ENCODE results near the gene PAPLN. TPM values are rescaled to one million over a fixed set of nuclear protein-coding genes. Genes with fewer than 3 reads are reported as not detected.

Gene PAPLN
- total RNA-seq, 1 donor from 2014 or later = 2.7 TPM

DNA sequence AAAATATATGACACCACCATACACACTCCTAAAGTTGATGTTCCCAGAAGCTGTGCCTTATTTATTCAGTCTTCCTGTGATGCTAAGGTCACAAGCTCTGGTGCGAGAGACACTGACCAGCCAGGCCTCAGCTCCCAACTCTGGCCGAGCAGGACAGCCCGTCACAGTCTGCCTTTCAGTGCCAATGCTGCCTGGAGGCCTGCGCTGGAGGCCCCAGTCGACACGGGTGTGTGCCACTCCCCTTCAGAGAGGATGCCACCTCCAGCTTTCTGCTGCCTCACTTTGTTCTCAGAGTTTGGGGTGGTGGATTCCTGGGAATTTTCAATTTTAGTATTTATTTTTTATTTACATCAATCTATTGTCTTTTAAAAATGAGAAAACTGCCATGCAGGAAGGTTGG lies 7.3 kb upstream of the PAPLN start:
- no peaks in the 10 kb centered on the region for H3K36me3 Mint-ChIP-seq (ENCODE audit: insufficient read depth)
- no peaks in the 10 kb centered on the region for H3K9me3 Mint-ChIP-seq (ENCODE audit: low read depth)
- peaks cover 7% of the 10 kb centered on the region for H3K4me1 Mint-ChIP-seq (ENCODE audit: low read depth)
- no peak overlapping the region for H3K27ac Mint-ChIP-seq
- no peak for DNase-seq (ENCODE audit: low spot score, unreplicated experiment)
- no peak overlapping the region for H3K4me3 Mint-ChIP-seq (ENCODE audit: low read depth)
- TF ChIP-seq, protein P1, sequence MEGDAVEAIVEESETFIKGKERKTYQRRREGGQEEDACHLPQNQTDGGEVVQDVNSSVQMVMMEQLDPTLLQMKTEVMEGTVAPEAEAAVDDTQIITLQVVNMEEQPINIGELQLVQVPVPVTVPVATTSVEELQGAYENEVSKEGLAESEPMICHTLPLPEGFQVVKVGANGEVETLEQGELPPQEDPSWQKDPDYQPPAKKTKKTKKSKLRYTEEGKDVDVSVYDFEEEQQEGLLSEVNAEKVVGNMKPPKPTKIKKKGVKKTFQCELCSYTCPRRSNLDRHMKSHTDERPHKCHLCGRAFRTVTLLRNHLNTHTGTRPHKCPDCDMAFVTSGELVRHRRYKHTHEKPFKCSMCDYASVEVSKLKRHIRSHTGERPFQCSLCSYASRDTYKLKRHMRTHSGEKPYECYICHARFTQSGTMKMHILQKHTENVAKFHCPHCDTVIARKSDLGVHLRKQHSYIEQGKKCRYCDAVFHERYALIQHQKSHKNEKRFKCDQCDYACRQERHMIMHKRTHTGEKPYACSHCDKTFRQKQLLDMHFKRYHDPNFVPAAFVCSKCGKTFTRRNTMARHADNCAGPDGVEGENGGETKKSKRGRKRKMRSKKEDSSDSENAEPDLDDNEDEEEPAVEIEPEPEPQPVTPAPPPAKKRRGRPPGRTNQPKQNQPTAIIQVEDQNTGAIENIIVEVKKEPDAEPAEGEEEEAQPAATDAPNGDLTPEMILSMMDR (IDR thresholded peaks at IDR 0.05; ENCODE audit: unreplicated experiment) = no peak
- H3K27me3 Mint-ChIP-seq = peaks cover 29% of the 10 kb centered on the region

DNA sequence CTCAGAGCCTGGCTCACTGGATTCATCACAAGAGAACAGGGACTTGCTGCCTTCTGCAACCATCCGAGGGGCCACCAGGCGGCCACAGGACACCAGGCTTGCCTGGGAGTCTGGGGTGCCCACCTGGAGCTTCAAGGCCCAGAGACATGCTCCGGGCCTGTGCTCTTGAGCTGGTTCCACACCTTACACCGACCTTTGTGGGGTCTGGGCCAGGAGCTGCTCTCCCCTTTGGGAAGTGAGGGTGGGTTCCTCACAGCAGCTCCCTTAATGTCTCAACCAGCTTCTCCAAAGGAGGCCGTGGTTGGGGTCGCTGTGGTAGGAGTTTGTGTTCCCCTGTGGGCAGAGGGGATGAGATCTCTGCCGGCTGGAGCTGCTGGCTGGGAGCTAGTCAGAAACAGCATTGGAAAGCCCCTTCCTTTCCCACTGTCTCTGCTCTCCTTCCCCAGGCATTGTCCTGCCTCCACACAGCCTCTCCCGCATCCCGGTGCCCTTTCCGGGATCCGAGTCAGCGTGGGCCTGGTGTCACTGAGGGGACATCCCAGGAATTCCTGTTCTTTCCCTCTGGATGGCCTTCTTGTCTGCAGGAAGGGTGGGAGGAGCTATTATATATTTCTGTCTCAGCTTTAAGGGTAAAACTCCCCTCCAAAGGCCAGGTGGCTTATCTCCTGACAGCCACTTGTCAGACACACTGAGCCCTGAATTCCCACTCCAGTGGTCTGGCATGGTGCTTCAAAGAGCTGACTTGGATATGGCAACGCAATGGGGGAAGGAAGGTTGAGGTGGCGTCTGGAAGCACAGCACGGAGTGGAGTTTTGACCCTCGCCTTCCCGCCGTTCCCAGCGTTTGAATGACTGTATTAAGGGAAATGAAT lies 5.1 kb upstream of the PAPLN start:
- TF ChIP-seq, protein P1 (IDR thresholded peaks at IDR 0.05; ENCODE audit: unreplicated experiment) = peak; percentile 65
- H3K27me3 Mint-ChIP-seq = peaks cover 51% of the 10 kb centered on the region
- H3K27ac Mint-ChIP-seq = no peak overlapping the region

DNA sequence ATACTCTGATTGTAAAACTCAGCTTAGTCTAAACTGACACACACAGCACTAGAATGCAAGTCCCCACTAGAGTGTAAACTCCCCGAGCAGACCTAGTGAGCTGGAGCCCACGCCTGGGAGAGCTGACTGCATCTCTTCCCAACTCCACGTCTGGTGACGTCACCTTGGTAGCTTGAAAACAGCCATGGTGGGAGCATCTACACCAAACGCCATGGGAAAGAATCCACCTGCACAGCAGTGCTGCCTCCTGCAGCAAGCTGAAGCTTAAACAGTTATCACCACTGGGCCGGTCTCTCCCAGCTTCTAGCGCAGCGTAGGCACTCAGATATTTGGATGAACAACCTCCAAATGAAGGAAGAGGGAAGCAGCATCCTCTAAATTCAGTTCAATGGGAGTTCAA lies 4.3 kb upstream of the PAPLN start:
- peaks cover 51% of the 10 kb centered on the region for H3K27me3 Mint-ChIP-seq
- H3K4me1 Mint-ChIP-seq (ENCODE audit: low read depth) = peaks cover 20% of the 10 kb centered on the region
- no peaks in the 10 kb centered on the region for H3K9me3 Mint-ChIP-seq (ENCODE audit: low read depth)
- no peak overlapping the region for H3K27ac Mint-ChIP-seq
- TF ChIP-seq, protein P1 (IDR thresholded peaks at IDR 0.05; ENCODE audit: unreplicated experiment) = no peak
- no peak overlapping the region for H3K4me3 Mint-ChIP-seq (ENCODE audit: low read depth)
- DNase-seq (ENCODE audit: low spot score, unreplicated experiment) = no peak
- H3K36me3 Mint-ChIP-seq (ENCODE audit: insufficient read depth) = peaks cover 2% of the 10 kb centered on the region

More for the DNA sequence above, 5.1 kb upstream of the PAPLN start:
- H3K4me1 Mint-ChIP-seq (ENCODE audit: low read depth) = peaks cover 20% of the 10 kb centered on the region
- no peaks in the 10 kb centered on the region for H3K9me3 Mint-ChIP-seq (ENCODE audit: low read depth)
- peaks cover 2% of the 10 kb centered on the region for H3K36me3 Mint-ChIP-seq (ENCODE audit: insufficient read depth)
- no peak for DNase-seq (ENCODE audit: low spot score, unreplicated experiment)
- no peak overlapping the region for H3K4me3 Mint-ChIP-seq (ENCODE audit: low read depth)

DNA sequence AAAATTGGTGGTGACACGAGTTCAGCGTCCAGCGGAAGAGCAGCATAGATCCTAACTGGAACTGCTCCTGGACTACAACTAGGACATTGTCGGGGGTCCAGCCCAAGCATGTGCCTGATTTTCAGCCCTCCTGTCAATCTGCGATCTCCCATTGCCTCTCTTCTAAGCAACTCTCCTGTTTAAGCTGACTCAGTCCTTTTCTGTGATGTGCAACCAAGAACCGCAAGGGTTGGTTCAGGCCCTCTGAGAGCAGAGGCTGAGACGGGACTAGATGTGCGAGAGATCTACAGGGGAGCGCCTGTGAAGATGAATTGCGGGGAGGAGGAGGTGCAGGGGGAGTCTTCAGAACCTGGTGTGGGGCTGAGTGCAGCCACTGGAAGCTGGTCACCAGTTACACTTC lies 3.7 kb upstream of the PAPLN start:
- no peak for DNase-seq (ENCODE audit: low spot score, unreplicated experiment)
- TF ChIP-seq, protein P1 (IDR thresholded peaks at IDR 0.05; ENCODE audit: unreplicated experiment) = no peak
- no peak overlapping the region for H3K4me3 Mint-ChIP-seq (ENCODE audit: low read depth)
- no peak overlapping the region for H3K27ac Mint-ChIP-seq
- no peaks in the 10 kb centered on the region for H3K9me3 Mint-ChIP-seq (ENCODE audit: low read depth)
- H3K4me1 Mint-ChIP-seq (ENCODE audit: low read depth) = peaks cover 19% of the 10 kb centered on the region
- H3K36me3 Mint-ChIP-seq (ENCODE audit: insufficient read depth) = peaks cover 2% of the 10 kb centered on the region
- H3K27me3 Mint-ChIP-seq = peaks cover 56% of the 10 kb centered on the region

DNA sequence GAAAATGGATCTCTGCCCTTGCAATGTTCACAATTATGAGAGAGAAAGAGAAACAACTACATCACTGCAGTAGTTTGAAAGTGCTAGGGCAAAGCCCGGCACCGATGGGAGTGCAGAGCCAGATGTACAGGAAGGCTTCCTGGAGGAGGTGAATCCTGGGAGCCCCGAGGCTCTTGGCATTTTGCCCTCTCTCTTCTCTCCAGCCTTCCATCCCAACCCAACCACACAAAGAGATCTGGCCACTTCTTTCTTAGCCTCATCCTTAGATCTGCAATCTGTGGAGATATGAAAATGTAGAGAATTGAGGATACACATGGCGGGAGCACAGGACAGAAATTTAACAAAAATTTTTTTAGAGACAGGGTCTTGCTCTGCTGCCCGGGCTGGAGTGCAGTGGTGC lies 3.3 kb upstream of the PAPLN start:
- Mint-ChIP-seq H3K27me3 (peaks cover 61% of the 10 kb centered on the region), H3K4me1 (ENCODE audit: low read depth) (peaks cover 18% of the 10 kb centered on the region), H3K27ac (no peak overlapping the region), H3K36me3 (ENCODE audit: insufficient read depth) (peaks cover 2% of the 10 kb centered on the region), H3K4me3 (ENCODE audit: low read depth) (no peak overlapping the region), H3K9me3 (ENCODE audit: low read depth) (no peaks in the 10 kb centered on the region)
- TF ChIP-seq, protein P1 (IDR thresholded peaks at IDR 0.05; ENCODE audit: unreplicated experiment) = no peak
- DNase-seq (ENCODE audit: low spot score, unreplicated experiment) = no peak
